CD4-positive, alpha-beta T cell treated with Interferon alpha-2 for 1 hour (primary cell): ENCODE results near the gene TBC1D3B.
"Not testable (repeated sequence)": the region's sequence is repeated elsewhere in the genome, so short reads cannot be mapped to it uniquely, and the experiment has no call there.

Source experiments
- DNase-seq, 2 donors: peaks; one replicate each; pipeline ENCODE4 v3.0.0-alpha.2; 2020 to 2022

The TBC1D3B gene

GRCh38 chr17:36176536-36176935 lies at the start of gene TBC1D3B:
TSS of gene TBC1D3B (minus strand) at chr17:36176636. CDS start at chr17:36175050, 1,586 bp downstream.
- DNase-seq = not testable (repeated sequence)

- not testable (repeated sequence) for DNase-seq
Observed at GRCh38 chr17:36222967-36223366, 46.5 kb upstream of the TBC1D3B start.

DNA sequence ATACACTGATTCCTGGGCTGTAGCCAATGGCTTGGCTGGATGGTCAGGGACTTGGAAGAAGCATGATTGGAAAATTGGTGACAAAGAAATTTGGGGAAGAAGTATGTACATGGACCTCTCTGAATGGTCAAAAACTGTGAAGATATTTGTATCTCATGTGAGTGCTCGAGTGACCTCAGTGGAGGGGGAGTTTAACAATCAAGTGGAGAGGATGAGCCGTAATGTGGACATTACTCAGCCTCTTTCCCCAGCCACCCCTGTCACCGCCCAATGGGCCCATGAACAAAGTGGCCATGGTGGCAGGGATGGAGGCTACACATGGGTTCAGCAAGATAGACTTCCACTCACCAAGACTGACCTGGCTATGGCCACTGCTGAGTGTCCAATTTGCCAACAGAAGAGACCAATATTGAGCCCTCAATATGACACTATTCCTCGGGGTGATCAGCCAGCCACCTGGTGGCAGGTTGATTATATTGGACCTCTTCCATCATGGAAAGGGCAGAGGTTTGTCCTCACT lies 45.2 kb upstream of the TBC1D3B start:
- DNase-seq = not testable (repeated sequence)

DNA sequence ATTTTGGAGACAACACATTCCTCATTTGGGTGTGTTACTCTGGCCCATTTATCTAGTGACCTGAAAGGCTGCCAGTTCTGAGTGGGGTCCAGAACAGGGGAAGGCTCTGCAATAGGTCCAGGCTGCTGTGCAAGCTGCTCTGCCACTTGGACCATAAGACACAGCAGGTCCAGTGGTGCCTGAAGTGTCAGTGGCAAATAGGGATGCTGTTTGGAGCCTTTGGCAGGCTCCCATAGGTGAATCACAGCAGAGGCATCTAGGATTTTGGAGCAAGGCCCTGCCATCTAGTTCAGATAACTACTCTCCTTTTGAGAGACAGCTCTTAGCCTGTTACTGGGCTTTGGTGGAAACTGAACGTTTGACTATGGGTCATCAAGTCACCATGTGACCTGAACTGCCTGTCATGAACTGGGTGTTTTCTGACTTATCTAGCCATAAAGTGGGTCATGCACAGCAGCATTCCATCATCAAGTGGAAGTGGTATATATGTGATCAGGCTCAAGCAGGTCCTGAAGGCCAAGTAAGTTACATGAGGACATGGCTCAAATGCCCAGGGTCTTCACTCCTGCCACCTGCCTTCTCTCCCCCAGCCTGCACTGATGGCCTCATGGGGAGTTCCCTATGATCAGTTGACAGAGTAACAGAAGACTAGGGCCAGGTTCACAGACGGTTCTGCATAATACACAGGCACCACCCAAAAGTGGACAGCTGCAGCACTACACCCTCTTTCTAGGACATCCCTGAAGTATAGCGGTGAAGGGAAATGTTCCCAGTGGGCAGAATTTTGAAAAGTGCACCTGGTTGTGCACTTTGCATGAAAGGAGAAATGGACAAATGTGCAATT lies 44.5 kb upstream of the TBC1D3B start:
- DNase-seq = not testable (repeated sequence)

GRCh38 chr17:36219556-36219955 lies 43.1 kb upstream of the TBC1D3B start:
- DNase-seq = not testable (repeated sequence)

DNA sequence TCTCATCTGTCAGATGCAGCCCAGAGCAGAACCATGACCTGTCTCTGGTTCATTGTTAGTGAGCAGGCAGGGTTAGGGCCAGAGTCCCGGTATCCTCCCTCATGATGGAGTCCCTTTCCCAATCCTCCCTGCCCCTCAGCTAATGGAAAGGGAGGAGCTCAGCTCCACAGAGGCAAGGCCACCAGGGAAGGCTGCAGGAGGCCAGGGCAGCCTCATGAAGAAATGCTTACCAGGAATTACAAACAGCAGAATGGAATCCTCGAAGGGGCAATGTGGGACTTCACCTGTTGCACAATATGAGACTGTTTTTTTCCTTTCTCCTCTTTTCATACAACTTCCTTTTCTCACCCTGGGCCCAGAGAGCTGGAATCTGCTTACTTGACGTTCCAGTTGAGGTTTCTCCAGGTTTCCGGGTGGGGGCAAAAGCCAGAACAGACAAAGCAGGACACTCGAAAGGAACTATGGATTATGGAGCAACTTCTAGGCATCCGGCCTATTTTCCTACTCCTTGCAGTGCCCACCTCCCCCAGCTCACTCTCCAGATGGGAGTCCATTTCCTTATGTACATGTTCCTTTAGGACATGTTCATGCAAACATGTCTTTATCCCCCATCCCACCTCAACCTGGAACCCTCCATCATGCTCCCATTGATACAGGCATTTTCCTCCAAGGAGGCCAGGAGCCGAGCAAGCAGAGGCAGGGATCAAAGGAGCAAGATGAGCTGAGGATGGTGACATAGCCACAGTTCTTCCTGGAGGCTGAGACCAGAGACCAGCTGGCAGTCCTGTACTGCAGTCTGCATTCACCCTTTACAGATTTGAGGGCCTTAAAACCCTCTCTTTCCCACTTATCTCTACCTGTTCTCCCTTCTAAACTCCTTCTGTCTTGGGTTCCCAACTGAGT lies 39.2 kb upstream of the TBC1D3B start:
- not testable (repeated sequence) for DNase-seq

GRCh38 chr17:36214918-36215317 lies 38.5 kb upstream of the TBC1D3B start:
- no peak for DNase-seq

- DNase-seq = no peak
Observed at GRCh38 chr17:36213695-36214094, 37.3 kb upstream of the TBC1D3B start.

DNA sequence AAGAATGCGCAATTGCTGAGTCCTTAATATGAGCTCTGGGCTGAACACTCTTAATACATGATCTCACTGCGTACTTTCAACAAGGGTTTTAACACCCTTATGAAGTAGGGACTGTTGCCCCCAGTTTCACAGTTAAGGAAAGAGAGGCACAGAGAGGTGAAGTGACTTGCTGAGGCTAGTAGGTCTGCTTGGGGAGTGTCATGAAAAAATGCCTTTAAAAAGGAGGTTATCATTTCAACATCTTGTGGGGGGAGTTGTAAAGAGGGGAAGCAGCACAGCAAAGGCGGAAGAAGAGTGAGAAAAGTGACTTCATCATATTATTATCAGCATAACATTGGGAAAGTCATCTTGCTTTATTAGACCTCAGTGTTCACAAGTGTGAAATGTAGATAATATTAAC lies 36.5 kb upstream of the TBC1D3B start:
- no peak for DNase-seq

DNA sequence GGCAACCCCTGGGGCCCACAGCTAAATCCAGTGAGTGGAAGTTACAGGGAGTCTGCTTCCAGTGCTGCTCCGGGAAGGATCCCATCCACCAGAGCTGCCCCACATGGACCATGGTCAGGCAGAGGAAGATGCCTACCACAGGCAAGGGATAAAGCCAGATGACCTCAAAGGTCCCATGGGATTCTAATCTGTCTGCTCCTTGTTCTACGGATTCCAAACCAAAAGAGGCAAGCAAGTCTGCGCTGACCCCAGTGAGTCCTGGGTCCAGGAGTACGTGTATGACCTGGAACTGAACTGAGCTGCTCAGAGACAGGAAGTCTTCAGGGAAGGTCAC lies 35.8 kb upstream of the TBC1D3B start:
- DNase-seq = no peak

DNA sequence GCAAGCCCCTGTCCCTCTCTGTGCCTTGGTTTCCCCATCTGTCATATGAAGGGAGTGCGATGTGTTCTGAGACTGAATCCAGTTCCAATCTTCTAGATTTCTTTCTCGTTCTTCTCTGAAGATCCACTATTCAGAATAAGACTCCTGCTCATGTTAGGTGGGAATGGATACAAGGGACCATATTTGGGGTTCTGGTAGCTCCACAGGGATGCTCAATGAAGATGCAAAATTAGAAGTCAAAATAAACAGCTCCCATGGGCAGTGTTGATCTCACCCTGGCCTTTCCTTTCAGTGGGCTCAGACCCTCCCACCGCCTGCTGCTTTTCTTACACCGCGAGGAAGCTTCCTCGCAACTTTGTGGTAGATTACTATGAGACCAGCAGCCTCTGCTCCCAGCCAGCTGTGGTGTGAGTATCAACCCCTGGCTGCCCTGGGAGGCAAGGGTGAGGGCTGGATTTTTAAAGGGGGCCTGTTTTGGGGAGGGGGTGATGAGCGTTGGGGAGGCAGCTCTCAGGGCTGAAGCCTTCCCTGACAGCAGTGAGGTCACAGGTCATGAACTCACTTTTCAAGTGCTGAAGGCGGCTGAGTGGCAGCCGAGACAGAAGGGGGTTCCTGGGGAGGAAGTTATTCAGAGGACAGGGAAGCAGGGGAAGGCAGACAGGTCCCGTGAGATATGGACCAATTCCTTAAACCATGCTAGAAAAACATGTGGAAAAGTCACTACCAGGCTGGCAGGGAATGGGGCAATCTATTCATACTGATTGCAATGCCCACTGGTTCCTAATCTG lies 35.2 kb upstream of the TBC1D3B start:
- DNase-seq = peak in 1 of 2 donors; percentile 53

- DNase-seq = peak in 1 of 2 donors; percentile 60
Observed at GRCh38 chr17:36210439-36211211, 34.2 kb upstream of the TBC1D3B start, which contains the start of gene CCL4L2. TSS of gene CCL4L2 (plus strand) at chr17:36211063.

DNA sequence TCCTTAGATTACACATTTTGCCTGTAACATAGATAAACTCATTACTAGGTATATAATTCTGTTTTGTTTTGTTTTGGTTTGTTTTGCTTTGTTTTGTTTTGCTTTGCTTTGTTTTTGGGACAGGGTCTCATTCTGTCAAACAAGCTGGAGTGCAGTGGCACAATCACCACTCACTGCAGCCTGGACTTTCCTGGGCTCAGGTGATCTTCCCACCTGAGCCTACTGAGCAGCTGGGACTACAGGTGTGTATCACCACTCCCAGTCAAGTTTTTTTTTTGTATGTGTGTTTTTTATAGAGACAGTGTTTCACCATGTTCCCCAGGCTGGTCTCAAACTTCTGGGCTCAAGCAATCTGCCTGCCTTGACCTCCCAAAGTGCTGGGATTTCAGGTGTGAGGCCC lies 33.1 kb upstream of the TBC1D3B start:
- DNase-seq = no peak

DNA sequence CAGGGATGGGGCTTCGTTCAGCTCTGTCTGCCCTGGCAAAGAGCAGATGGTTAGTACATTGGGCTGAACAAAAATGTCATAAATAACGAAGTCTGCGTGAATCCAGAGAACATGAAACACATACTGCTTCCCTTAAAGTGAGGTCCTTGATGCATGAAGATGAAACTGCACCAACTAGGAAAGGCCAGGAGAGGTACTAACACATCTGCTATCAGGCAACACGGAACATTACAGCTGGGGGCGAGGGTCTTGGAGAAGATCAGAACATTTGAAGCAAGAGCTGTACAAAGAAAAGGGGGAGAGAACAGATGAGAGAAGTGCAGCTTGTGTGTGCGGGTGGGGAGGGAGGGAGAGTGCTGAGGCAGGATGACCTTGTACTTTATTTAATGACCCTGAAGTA lies 30.9 kb upstream of the TBC1D3B start:
- not testable (repeated sequence) for DNase-seq

GRCh38 chr17:36206486-36206821 lies 30.0 kb upstream of the TBC1D3B start:
- not testable (repeated sequence) for DNase-seq

- DNase-seq = no peak
Observed at GRCh38 chr17:36205637-36206485, 29.4 kb upstream of the TBC1D3B start.

GRCh38 chr17:36204724-36205500 lies 28.5 kb upstream of the TBC1D3B start:
- no peak for DNase-seq

- DNase-seq = no peak
Observed at GRCh38 chr17:36203335-36203734, 26.9 kb upstream of the TBC1D3B start.

GRCh38 chr17:36201506-36201905 lies 25.1 kb upstream of the TBC1D3B start:
- not testable (repeated sequence) for DNase-seq

GRCh38 chr17:36201102-36201501 lies 24.7 kb upstream of the TBC1D3B start:
- not testable (repeated sequence) for DNase-seq
